ENCODE results near the gene TAF10.
A peak's percentile ranks its signal among the peaks of the same experiment; 100 is the strongest.

The TAF10 gene

GRCh38 chr11:6619004-6619745 is 7.2 kb upstream of the TAF10 start, which contains the start of gene TPP1:
TPP1 (minus strand) TSS chr11:6619422; CDS start chr11:6619400, 22 bp downstream.
- Histone ChIP-seq H3K27ac (ENCODE audit: low read length) (no peak within 1 kb of the TSS), H3K4me1 (ENCODE audit: control insufficient read depth, low read depth, low read length) (peaks cover 8% of the 10 kb centered on the region), H3K4me3 (ENCODE audit: low read length) (peak within 1 kb of the TSS; percentile 86), H3K9me3 (ENCODE audit: control insufficient read depth, low read depth, low read length) (no peaks in the 10 kb centered on the region), H3K9ac (ENCODE audit: low read length) (peak within 1 kb of the TSS; percentile 64), H3K36me3 (ENCODE audit: control insufficient read depth, low read depth, low read length) (peaks cover 2% of the 10 kb centered on the region), H3K27me3 (ENCODE audit: control insufficient read depth, insufficient read depth, low read length) (no peaks in the 10 kb centered on the region)

GRCh38 chr11:6618117-6619003 is 6.3 kb upstream of the TAF10 start:
- Histone ChIP-seq H3K9ac (ENCODE audit: low read length) (peak overlapping the region; percentile 64), H3K36me3 (ENCODE audit: control insufficient read depth, low read depth, low read length) (peaks cover 2% of the 10 kb centered on the region), H3K27ac (ENCODE audit: low read length) (no peak overlapping the region), H3K9me3 (ENCODE audit: control insufficient read depth, low read depth, low read length) (no peaks in the 10 kb centered on the region), H3K27me3 (ENCODE audit: control insufficient read depth, insufficient read depth, low read length) (no peaks in the 10 kb centered on the region), H3K4me3 (ENCODE audit: low read length) (peak overlapping the region; percentile 86), H3K4me1 (ENCODE audit: control insufficient read depth, low read depth, low read length) (peaks cover 8% of the 10 kb centered on the region)

DNA sequence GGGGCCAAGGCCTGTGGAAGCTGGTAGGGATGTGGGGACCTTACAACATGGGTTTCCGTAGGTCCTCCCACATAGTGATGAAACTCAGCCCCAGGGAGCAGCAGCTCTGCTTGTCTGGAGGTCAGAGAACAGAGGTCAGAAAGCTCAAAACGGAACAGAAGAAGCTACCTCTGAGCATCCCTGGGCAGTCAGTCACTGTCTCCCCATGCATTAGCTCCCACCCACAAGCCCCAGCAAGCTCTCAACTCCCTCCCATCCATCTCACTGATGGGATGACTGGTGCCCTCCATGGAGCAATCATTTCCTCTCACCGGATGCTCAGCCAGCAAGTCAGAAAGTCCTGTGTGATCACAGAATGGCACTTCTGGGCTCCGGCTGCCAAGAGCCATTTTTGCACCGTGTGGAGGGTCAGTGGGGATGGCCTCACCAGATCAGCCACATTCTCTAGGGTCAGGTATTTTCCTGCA is 5.3 kb upstream of the TAF10 start:
- no peaks in the 10 kb centered on the region for H3K9me3 ChIP-seq (ENCODE audit: control insufficient read depth, low read depth, low read length)
- no peak overlapping the region for H3K9ac ChIP-seq (ENCODE audit: low read length)
- H3K27me3 ChIP-seq (ENCODE audit: control insufficient read depth, insufficient read depth, low read length) = no peaks in the 10 kb centered on the region
- peaks cover 2% of the 10 kb centered on the region for H3K36me3 ChIP-seq (ENCODE audit: control insufficient read depth, low read depth, low read length)
- no peak overlapping the region for H3K27ac ChIP-seq (ENCODE audit: low read length)
- H3K4me3 ChIP-seq (ENCODE audit: low read length) = no peak overlapping the region
- H3K4me1 ChIP-seq (ENCODE audit: control insufficient read depth, low read depth, low read length) = peaks cover 8% of the 10 kb centered on the region

GRCh38 chr11:6616596-6617250 is 4.7 kb upstream of the TAF10 start:
- Histone ChIP-seq H3K4me3 (ENCODE audit: low read length) (no peak overlapping the region), H3K27me3 (ENCODE audit: control insufficient read depth, insufficient read depth, low read length) (no peaks in the 10 kb centered on the region), H3K9ac (ENCODE audit: low read length) (no peak overlapping the region), H3K27ac (ENCODE audit: low read length) (no peak overlapping the region), H3K4me1 (ENCODE audit: control insufficient read depth, low read depth, low read length) (peaks cover 8% of the 10 kb centered on the region), H3K36me3 (ENCODE audit: control insufficient read depth, low read depth, low read length) (peaks cover 2% of the 10 kb centered on the region), H3K9me3 (ENCODE audit: control insufficient read depth, low read depth, low read length) (no peaks in the 10 kb centered on the region)

DNA sequence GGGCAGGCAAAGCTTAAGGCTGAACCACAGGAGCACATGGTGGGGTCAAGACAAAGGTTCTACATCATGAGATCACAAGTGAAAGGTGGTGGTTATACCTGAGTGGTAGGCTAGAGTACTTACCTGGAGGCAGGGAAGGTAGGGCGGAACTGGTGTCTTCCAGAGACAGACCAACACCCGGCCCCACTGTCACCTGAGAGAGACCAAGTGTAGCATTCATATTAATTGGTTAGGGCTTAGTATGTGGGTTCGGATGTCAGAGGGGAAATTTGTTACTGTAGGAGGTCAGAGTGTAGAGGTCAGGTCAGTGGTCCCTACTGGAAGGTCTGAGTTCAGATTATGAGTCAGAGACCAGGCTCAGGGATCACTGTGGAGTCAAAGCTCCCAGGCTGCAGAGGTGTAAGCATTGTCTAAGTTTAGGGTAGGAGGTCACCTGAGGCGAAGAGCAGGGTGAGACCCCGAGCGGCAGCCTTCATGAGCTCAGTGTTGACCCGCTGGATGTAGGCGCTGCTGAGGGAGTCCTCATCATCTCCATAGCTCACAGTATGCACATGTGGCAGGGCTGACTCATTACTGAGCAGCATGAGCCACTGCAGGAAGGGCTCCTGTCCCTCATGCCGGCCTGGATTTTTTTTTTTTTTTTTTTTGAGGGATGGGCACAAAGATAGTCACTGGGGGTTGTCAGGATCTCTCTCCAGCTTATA is 4.0 kb upstream of the TAF10 start:
- peaks cover 6% of the 10 kb centered on the region for H3K36me3 ChIP-seq (ENCODE audit: control insufficient read depth, low read depth, low read length)
- H3K9me3 ChIP-seq (ENCODE audit: control insufficient read depth, low read depth, low read length) = no peaks in the 10 kb centered on the region
- no peaks in the 10 kb centered on the region for H3K27me3 ChIP-seq (ENCODE audit: control insufficient read depth, insufficient read depth, low read length)
- H3K4me1 ChIP-seq (ENCODE audit: control insufficient read depth, low read depth, low read length) = peaks cover 8% of the 10 kb centered on the region
- no peak overlapping the region for H3K9ac ChIP-seq (ENCODE audit: low read length)
- no peak overlapping the region for H3K4me3 ChIP-seq (ENCODE audit: low read length)
- no peak overlapping the region for H3K27ac ChIP-seq (ENCODE audit: low read length)

DNA sequence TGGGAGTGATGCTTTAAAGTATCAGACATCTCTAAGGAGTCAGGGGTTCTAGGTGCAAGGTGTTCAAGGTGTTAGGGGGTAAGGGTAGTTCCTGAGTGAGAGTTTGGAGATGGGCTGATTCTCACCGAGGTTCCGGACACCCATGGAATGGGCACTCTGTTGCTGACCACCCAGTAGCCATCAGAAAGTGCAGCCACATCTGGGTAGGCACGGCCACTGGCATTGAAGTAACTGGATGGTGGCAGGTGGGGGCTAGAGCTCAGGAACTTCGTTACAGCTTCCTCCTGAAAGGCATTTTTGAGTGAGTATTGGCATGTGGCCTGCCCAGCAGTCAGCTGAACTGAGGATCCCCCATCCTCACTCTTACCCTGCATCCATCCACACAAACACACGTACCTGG is 3.0 kb upstream of the TAF10 start:
- peaks cover 7% of the 10 kb centered on the region for H3K4me1 ChIP-seq (ENCODE audit: control insufficient read depth, low read depth, low read length)
- H3K4me3 ChIP-seq (ENCODE audit: low read length) = no peak overlapping the region
- peaks cover 16% of the 10 kb centered on the region for H3K36me3 ChIP-seq (ENCODE audit: control insufficient read depth, low read depth, low read length)
- no peak overlapping the region for H3K9ac ChIP-seq (ENCODE audit: low read length)
- no peaks in the 10 kb centered on the region for H3K27me3 ChIP-seq (ENCODE audit: control insufficient read depth, insufficient read depth, low read length)
- H3K9me3 ChIP-seq (ENCODE audit: control insufficient read depth, low read depth, low read length) = no peaks in the 10 kb centered on the region
- H3K27ac ChIP-seq (ENCODE audit: low read length) = no peak overlapping the region

DNA sequence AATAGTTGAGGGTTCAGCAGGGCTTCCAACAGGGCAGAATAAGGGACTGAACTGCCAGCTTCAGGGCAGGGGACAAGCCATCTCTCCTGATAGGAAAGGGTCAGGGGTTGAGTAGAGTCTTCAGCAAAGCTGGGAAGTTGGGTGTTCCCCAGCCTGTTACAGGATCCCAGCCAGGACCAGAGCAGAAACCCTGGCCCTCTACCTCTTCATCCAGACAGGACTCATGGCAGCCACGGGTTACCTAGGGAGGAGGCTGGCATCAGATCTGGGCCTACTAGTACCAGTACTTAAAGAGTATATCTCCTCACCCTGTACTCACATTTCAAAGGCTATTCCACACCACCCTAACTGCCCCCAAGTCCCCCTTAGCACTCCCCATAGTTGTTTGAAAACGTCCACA is 2.4 kb upstream of the TAF10 start:
- Histone ChIP-seq H3K27me3 (ENCODE audit: control insufficient read depth, insufficient read depth, low read length) (no peaks in the 10 kb centered on the region), H3K4me1 (ENCODE audit: control insufficient read depth, low read depth, low read length) (peaks cover under 1% of the 10 kb centered on the region), H3K36me3 (ENCODE audit: control insufficient read depth, low read depth, low read length) (peaks cover 22% of the 10 kb centered on the region), H3K9me3 (ENCODE audit: control insufficient read depth, low read depth, low read length) (no peaks in the 10 kb centered on the region), H3K9ac (ENCODE audit: low read length) (no peak overlapping the region), H3K4me3 (ENCODE audit: low read length) (no peak overlapping the region), H3K27ac (ENCODE audit: low read length) (no peak overlapping the region)

- no peaks in the 10 kb centered on the region for H3K4me1 ChIP-seq (ENCODE audit: control insufficient read depth, low read depth, low read length)
- H3K27me3 ChIP-seq (ENCODE audit: control insufficient read depth, insufficient read depth, low read length) = no peaks in the 10 kb centered on the region
- H3K9ac ChIP-seq (ENCODE audit: low read length) = no peak overlapping the region
- H3K4me3 ChIP-seq (ENCODE audit: low read length) = peak overlapping the region; percentile 86
- H3K36me3 ChIP-seq (ENCODE audit: control insufficient read depth, low read depth, low read length) = peaks cover 31% of the 10 kb centered on the region
- H3K27ac ChIP-seq (ENCODE audit: low read length) = no peak overlapping the region
- no peaks in the 10 kb centered on the region for H3K9me3 ChIP-seq (ENCODE audit: control insufficient read depth, low read depth, low read length)
Observed at GRCh38 chr11:6613496-6613895, 1.5 kb upstream of the TAF10 start.

DNA sequence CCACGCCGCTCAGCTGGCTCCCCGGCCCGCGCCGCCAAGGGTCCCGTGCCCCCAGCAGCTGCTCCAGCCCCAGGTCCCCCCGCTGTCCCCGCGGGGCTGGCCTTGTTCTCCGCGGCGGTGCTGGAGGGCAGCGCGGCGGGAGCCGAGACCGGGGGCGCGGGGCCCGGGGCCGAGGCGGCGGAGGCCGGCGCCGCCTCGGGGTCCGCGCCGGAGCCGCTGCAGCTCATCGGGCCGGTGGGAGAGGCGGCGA is 128 bp downstream of the TAF10 start:
- H3K27me3 ChIP-seq (ENCODE audit: control insufficient read depth, insufficient read depth, low read length) = no peaks in the 10 kb centered on the region
- H3K36me3 ChIP-seq (ENCODE audit: control insufficient read depth, low read depth, low read length) = peaks cover 38% of the 10 kb centered on the region
- no peak overlapping the region for H3K27ac ChIP-seq (ENCODE audit: low read length)

GRCh38 chr11:6611092-6611962 is 689 bp downstream of the TAF10 start:
- peaks cover 10% of the 10 kb centered on the region for H3K4me1 ChIP-seq (ENCODE audit: control insufficient read depth, low read depth, low read length)
- peak overlapping the region; percentile 9 for H3K27ac ChIP-seq (ENCODE audit: low read length)
- no peaks in the 10 kb centered on the region for H3K9me3 ChIP-seq (ENCODE audit: control insufficient read depth, low read depth, low read length)
- H3K9ac ChIP-seq (ENCODE audit: low read length) = peak overlapping the region; percentile 82
- peak overlapping the region; percentile 86 for H3K4me3 ChIP-seq (ENCODE audit: low read length)
- H3K27me3 ChIP-seq (ENCODE audit: control insufficient read depth, insufficient read depth, low read length) = no peaks in the 10 kb centered on the region
- peaks cover 38% of the 10 kb centered on the region for H3K36me3 ChIP-seq (ENCODE audit: control insufficient read depth, low read depth, low read length)

More for the DNA sequence above, 128 bp downstream of the TAF10 start:
- peak overlapping the region; percentile 86 for H3K4me3 ChIP-seq (ENCODE audit: low read length)
- no peaks in the 10 kb centered on the region for H3K9me3 ChIP-seq (ENCODE audit: control insufficient read depth, low read depth, low read length)
- H3K9ac ChIP-seq (ENCODE audit: low read length) = peak overlapping the region; percentile 82
- H3K4me1 ChIP-seq (ENCODE audit: control insufficient read depth, low read depth, low read length) = peaks cover 4% of the 10 kb centered on the region

Data from iPS-18a (cell line).